T47D (cell line): ENCODE results near the gene HNRNPLL.
A peak's percentile ranks its signal among the peaks of the same experiment; 100 is the strongest.

ENCODE experiments used
- DNase-seq, 2 experiments: peaks; one replicate each; pipeline versions ENCODE4 v3.0.0 to v3.0.0-alpha.2; 2011 to 2012; ENCODE audit warnings: low read depth in 1 of 2, low spot score in 1 of 2
- JUND ChIP-seq: IDR thresholded peaks from 2 replicates; pipeline ENCODE4 v1.6.1; 2012; ENCODE audit warnings: low read depth
- in situ Hi-C: cut with HindIII; loops from 2 replicates; pipeline ENCODE4 v1.10.0; 2016; ENCODE audit warnings: low sequenced_read_pairs, low pct_unique_long_range_greater_than_20kb

Gene HNRNPLL

DNA sequence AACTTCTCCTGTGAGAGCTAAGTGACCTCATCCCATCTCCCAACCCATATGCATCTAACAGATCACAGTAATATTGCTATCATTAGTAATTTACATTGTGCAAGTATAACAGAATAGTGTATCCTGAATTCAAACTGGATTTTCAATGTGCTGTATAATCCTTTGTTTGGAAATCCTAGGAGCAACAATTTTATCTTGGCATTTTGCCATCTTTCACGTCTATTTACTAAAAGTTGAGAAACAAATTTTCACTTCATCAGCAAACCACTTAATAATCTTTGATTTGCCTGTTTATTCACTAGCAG is 3.8 kb downstream of the HNRNPLL start:
- DNase-seq: peak in 1 of 2 experiments; percentile 3
- in situ Hi-C loops: no loop called here
- no peak for TF ChIP-seq JUND

GRCh38 chr2:38598200-38598990 is 4.3 kb downstream of the HNRNPLL start:
- in situ Hi-C loops: no loop called here
- DNase-seq: no peak
- TF ChIP-seq JUND: no peak

- no peak for DNase-seq
- in situ Hi-C loops: no loop called here
- TF ChIP-seq JUND: no peak
Measured at GRCh38 chr2:38597115-38597514, 5.6 kb downstream of the HNRNPLL start.

- no peak for TF ChIP-seq JUND
- no peak for DNase-seq
- in situ Hi-C loops: no loop called here
Measured at GRCh38 chr2:38596229-38596628, 6.5 kb downstream of the HNRNPLL start.

- TF ChIP-seq JUND: no peak
- DNase-seq: no peak
- in situ Hi-C loops: no loop called here
Measured at GRCh38 chr2:38592951-38593350, 9.8 kb downstream of the HNRNPLL start.

DNA sequence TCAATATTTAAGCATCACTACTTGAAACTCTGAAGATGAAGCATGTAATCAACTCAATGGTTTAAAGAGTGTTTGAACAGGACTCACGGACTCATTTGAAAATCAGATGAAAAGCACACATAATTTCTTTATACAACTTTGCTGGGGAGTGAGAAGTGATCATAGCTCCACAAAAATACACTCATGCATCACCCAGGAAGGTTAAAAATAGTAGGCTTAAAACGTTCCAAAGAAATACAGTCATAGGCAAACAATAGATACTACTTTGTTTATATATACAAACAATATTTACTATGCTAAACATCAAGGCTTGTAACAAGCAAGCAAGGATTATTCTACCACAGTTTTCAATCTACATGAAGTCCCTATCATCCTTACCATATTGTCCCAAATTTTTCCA is 11.6 kb downstream of the HNRNPLL start:
- TF ChIP-seq JUND: no peak
- in situ Hi-C loops: no loop called here
- no peak for DNase-seq

DNA sequence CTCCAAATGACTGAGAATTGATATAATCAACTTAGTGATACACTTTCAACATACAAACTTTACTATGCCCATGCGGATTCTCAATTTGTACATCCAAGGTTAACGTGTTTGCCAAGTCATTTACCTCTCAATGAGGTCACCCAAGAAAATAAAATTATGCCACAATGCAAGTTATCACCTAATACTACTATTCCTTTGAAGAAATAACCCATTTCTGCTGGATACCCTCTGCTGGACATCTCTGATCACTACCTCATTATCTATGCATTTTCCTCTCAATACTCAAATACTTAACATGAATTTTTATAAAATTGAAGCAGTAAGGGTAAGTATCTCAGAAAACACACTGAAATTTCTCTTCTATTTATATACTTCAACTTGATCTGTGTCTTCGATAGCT is 12.7 kb downstream of the HNRNPLL start:
- in situ Hi-C loops: no loop called here
- TF ChIP-seq JUND: no peak
- DNase-seq: no peak

DNA sequence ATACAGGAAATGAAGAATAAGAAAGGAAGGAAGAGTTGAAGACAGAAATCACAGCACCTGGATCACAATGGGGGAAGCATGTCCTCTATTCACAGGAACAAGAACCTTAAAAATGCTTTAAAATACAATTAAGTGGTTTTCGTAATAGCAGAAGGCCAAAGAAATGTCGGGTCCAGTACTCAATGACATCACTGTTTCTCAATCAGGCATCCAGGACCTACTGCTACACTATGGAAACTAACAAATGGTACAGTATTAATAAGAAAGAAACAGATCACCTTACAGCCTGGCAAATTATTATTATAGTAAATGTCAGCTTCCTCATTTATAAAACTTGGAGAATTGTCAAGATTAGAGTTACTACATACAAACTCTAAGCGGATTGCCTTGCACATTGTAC is 15.8 kb downstream of the HNRNPLL start:
- TF ChIP-seq JUND: no peak
- in situ Hi-C loops: no loop called here
- DNase-seq: no peak

- DNase-seq: no peak
- no peak for TF ChIP-seq JUND
- in situ Hi-C loops: no loop called here
Measured at GRCh38 chr2:38584881-38585280, 17.8 kb downstream of the HNRNPLL start.

DNA sequence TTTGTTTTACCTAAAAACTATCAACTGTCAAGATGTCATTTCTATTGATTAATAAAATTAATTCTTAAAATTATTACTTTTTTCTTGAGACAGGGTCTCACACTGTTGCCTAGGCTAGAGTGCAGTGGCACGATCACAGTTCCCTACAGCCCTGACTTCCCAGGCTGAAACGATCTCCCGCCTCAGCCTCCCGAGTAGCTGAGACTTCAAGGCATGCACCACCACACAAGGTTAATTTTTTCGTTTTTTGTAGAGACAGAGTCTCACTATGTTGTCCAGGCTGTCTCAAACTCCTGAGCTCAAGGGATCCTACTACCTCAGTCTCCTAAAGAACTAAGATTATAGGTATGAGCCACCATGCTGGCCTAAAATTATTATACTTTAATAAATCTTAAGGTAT is 18.7 kb downstream of the HNRNPLL start:
- in situ Hi-C loops: no loop called here
- no peak for DNase-seq
- no peak for TF ChIP-seq JUND

DNA sequence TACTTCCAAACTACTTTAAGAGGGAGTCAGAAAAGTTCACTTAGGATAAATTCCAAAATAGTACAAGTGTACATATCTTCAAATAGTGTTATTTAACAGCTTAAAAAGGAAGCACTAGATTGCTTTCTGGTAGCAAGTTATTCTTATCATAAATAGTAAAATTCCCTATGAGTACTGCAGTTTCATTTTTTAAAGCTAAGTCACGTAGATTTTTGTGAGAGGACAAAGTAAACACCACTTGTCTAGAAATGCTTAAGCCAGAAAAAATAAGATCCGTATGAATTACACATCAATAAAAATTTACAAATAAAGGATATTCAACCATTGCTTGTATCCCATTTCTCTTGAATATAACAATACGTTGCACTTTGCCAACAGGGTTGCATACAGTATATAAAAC is 19.2 kb downstream of the HNRNPLL start:
- no peak for DNase-seq
- no peak for TF ChIP-seq JUND
- in situ Hi-C loops: no loop called here

GRCh38 chr2:38581193-38582147 is 21.3 kb downstream of the HNRNPLL start:
- in situ Hi-C loops: no loop called here
- peak in 1 of 2 experiments; percentile 64 for DNase-seq
- no peak for TF ChIP-seq JUND

- no peak for TF ChIP-seq JUND
- DNase-seq: no peak
- in situ Hi-C loops: no loop called here
Measured at GRCh38 chr2:38580115-38580636, 22.6 kb downstream of the HNRNPLL start.

DNA sequence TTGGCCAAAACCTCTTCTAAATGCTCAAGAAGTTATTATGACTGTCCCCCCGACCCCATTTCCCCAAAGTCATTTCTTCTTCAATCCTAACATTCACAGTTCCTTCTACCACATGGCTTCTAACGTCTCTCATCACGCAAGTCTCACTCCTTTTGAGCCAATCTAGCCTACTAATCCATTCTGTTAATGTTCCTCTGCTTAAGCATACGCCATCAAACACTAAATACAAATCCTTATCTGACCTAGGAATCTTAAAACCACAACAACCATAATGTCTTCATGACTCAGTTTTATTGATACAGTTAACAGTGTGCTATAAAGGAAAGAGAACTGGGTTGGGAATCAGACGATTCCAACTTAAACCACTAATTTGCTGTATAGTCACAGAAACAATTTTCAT is 23.9 kb downstream of the HNRNPLL start:
- DNase-seq: no peak
- in situ Hi-C loops: no loop called here

More for the DNA sequence above, 23.9 kb downstream of the HNRNPLL start:
- TF ChIP-seq JUND: no peak
